Activated CD8-positive, alpha-beta memory T cell treated with anti-CD3 and anti-CD28 coated beads, Interleukin-2, amount 50 U/mL, for 4 hours (primary cell): ENCODE data around the gene EVL.
"Not testable (repeated sequence)": the region's sequence is repeated elsewhere in the genome, so short reads cannot be mapped to it uniquely, and the experiment has no call there.

Experiments
- DNase-seq: peaks from one replicate; pipeline ENCODE4 v3.0.0-alpha.2; 2020

EVL gene

DNA sequence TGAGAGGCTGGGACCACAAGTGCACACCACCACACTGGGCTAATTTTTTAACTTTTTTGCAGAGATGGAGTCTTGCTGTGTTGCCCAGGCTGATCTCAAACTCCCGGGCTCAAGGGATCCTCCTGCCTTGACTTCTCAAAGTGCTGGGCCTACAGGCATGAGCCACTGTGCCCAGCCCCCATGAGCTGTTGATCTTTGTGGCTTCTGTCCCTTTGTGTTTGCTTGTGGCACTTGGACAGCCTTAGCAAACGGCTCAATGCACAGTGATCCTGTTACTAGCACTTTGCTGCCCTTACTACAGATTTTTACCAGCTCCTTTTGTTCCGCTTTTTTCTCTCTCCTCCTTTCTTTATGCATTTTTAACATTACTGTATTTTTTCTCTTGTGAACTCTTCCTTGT is 25.3 kb upstream of the EVL start:
- DNase-seq, result no peak

DNA sequence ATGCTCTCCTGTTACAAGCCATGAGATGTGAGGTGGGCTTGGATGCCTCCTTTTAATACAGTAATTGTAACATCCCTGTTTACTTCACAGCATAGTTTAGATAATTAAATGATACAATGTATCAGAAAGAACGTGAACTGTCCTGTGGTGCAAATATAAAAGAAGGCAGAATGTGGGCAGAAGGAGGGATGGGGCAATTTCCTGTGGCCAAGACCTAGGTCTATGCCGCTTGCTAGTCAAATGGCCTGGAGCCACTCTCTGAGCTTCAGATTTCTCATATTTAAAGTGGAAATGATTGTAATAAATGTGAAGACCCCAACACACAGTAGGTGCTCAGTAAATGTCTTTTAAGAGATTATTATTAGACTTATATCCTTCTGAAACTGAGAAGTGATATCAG is 24.0 kb upstream of the EVL start:
- DNase-seq, result no peak

DNA sequence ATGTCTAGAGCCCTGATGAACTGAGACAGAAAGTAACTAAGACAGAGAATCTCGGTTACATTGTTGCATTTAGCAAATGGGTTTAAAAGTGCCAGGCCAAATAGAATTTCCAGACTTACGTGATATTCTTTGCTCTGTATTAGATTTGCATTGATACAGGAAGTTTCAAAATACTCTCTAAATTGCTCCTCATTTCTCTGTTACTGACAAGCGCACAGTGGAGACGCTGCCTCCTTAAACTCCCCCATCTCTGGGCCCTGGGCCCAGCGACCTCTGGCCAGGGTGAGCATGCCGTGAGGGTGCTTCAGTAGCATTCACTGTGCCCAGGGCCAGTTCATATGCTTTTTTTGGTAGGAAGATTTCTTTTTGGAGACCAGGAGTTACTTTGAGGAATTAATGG is 22.9 kb upstream of the EVL start:
- no peak for DNase-seq

DNA sequence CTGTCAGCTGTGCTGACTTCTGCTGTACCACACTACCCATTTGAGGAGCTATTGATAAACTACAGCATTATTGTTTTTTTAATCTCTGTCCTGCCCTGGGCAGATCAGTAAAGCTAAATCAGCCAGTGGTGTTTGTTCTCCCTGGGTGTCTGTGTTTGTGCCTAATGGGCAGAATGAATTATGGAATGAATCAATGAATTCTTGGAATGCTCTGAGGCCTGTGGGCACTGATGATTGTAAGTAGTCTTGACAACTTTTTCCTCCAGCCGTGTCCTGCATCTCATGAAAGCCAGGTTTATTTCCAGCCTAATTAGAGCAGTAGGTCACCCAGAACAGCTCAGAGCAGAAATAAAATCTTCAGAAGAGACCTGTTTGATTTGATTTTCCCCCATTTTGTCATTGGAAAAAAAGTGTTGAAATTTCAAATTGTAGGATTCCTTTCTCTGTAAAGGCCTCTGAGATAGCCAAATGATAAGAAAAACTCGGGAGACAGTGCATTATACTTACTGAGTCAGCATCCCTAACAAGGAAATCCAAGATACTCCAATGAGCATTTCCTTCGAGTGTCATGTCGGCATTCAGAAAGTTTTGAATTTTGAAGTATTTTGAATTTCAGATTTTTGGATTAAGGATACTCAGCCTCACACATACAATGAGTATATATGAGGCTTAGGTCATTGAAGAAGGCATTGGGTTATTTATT is 19.4 kb upstream of the EVL start:
- no peak for DNase-seq

DNA sequence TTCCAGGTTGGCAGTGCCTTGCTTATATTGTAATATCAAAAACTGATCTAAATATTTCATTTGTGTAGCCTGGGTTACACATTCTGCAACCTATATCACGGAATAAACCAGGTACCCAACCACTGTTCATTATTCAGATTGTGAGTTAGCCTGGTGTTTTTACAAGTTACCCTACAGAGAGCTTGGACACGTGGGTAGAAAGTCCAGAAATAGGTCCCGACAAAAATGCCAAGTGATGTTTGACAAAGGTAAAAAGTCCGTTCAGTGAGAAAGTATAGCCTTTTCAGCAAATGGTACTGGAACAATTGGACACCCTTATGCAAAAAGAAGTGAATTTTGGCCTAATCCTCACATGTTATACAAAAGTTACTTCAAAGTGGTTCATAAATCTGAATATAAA is 17.6 kb upstream of the EVL start:
- no peak for DNase-seq

DNA sequence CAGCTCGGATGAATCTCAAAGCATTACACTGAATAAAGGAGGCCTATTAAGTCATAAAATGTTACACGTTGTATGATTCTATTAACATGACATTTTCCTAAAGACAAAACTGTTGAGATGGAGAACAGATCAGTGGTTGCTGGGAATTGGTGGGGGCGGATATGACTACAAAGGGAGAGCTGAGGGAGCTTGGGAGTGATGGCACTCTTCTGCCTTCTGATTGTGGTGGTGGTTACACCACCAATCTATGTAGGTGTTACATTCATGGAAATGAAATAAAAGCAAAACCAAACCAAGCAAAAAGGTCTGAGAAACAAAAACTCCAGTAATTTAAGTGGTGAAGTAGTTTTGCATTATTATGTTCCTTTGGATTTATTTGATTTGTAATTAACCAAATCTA is 16.4 kb upstream of the EVL start:
- no peak for DNase-seq

DNA sequence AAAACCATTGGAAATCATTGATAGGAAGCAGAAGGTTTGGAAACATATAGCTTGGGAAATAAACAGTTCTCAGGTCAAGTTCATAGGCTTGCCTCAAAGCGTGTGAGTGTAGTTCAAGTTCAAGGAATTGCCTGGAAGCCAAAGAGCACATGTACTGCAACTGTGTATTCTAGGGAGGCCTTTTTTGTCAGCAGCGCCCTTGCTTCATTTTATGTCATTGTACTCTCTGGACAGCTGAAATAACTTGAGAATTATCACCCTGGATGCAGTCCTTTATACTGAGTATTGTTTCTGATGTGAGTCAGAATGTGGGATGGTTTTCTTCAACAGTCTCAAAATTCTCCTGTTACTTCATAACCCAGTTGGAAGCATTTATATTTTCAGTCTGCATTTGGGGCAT is 16.0 kb upstream of the EVL start:
- no peak for DNase-seq

DNA sequence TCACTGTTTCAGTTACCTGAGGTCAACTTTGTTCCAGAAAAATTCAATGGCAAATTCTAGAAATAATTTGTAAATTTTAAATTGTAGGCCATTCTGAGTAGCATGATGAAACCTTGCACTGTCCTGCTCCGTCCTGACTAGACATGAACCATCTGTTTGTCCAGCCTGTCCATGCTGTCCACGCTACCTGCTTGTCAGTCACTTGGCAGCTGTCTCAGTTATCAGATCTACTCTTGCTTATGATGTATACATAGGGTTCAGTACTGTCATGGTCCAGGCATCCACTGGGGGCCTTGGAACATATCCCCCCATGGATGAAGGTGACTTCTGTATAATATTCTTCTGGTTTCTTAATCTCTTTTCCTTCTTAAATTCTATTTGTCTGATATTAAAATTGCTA is 14.1 kb upstream of the EVL start:
- DNase-seq, result no peak

DNA sequence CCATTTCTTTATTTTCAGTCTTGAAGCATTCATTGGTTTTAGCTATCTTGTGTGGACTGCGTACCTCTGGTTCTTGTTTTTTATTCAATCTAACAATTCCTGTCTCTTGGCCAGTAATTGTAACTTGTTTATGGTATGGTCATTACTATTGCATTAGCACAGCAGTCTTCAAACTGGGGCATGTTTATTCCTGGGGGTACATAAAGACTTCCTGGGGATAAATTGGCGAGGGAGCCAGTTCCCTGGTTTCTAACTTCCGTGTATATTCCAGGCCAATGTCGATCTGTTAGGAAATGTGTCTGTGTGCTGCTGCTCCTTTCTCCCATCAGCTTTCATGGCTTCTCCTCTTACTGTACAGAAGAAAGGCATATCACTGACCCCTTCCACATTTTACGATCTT is 13.7 kb upstream of the EVL start:
- DNase-seq, result no peak

DNA sequence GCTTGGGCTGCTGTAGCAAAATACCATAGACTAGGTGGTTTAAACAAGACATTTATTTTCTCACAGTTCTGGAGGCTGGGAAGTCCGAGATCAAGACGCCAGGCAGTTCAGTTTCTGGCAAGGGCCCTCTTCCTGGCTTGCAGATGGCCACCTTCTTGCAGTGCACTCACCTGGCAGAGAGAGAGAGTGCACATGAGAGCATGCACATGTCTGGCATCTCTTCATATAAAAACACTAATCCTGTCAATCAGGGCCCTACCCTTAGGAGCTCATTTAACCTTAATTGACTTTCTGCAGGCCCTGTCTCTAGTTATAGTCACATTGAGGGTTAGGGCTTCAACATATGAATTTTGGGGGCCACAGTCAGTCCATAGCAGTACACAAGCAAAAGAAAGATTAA is 12.4 kb upstream of the EVL start:
- DNase-seq, result no peak

DNA sequence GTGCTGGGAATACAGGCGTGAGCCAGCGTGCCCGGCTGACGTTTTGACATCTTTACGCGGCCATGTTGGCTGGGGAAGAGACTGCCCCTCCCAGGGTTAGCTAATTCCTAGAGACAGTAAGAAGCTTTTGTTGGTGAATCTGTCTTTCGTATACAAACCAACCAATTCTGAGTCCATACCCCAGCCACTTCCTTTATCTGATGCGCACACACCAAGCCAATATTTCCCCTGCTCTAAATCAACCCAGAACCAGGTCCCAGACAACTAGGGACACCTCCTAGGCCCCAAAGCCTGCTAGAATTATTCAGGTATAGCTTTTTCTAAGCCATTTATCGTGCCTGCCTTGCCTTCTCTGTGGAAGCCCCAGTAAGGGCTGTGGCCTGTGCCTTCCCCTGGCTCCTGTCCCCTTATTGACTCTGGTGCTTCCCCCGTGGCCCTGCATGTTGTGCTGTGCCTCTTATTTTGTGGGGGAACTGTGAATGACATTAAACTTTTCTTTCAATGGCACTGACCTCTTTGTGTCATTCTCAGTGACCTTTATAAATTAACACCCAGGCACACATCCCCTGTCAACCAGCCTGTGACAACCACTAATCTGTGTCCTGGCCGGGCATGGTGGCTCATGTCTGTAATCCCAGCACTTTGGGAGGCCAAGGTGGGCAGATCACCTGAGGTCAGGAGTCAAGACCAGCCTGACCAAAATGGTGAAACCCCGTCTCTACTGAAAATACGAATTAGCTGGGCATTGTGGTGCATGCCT is 10.7 kb upstream of the EVL start:
- DNase-seq, result no peak

DNA sequence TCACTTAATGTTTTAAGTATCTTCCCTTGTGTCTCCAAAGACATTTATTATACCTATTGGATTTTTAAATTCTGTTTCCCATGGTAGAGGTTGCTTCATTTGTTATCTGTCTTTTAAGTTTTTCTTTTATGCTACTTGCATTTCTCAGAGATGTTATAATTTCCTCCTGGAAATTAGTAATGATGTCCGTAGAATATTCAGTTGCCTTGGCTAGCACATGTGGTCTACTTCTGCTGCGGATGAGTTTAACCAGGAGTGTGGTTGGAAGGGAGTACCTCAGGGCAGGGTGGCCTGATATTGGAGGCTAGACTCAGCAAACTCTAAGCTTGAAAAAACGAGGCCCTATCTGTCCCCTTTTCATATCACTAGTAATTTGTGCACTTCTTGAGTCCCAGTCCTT is 8.8 kb upstream of the EVL start:
- no peak for DNase-seq

DNA sequence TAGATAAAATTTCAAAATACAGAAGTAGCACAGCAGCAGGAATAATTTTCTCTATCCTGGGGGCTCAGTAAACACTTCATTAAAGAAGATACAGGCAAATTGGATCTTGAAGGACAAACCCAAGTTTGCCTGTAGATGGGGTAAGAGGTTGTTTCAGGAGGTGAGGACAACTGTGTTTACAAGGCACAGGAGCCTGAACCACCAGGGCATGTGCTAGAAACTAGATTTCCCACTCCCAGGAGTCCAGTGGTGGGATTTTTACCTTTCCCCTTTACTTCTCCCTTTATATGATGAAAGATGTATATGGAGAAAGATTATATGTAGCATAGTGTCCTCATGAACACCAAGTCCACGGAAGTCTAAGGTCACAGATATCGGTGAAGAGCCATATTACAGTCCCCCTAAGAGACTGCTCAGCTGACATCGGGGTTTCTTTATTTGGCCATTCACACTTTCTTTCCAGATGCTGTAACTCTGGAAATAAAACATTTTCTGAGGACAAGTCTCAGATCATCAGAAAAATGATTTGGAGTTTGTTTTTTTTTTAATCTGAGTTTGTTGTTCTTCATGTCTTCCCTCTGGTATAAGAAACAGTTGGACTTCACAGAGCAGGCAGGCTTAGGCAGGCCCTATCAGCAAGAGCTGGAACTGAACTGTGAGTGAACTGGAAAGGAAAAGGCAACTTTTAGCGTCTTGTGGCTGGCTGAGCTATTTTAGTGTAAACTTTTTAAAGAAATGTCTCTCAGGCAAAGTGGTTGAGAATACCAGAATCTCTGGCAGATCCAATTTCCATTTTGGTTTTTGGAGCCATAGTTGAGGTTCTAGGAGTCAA is 8.0 kb upstream of the EVL start:
- DNase-seq, result no peak

DNA sequence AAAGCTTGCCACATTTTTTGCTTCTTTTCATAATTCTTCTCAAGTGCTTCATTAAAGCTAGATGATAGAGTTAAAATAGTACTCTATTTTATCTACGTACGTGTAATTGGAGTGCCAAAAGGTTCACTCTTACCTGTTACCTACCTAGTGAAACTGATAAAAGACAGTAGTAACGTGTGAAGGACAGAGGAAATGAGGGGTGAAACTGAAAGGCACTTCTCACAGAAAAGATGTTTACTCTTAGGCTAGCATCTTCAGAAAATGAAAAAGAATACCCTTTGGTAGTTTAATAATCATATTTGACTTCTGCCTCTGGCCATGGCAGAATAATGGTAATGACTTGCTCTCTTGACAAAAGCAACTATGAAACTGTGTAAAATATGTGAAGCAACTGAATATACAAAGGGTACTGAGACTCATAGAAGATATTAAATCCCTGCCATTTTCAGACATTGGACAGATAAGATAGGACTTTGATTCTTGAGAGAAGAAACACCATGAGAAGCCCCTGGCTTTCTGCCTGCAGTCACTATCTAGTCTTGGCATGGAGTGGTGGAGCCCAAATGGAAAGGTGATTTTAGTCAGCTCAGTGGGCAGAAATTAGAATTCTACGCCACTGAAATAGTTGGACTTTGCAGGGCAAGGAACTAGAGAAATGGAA is 6.3 kb upstream of the EVL start:
- DNase-seq, result no peak

DNA sequence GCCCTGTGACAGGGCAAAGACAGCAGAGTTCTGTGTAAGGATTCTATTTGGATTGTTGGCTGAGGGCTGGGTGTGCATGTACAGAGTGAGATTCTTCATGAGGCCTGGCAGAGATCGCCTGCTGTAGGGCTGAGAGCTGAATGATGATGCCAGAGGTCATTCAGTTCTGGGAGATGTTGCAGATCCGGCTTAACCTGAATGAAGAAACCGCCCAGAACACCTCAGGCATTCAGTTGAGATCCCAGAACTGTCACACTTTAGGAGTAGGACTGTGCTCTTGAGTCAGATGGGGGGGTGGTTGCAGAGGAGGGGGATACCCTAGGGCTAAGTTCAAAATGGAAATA is 5.8 kb upstream of the EVL start:
- no peak for DNase-seq

DNA sequence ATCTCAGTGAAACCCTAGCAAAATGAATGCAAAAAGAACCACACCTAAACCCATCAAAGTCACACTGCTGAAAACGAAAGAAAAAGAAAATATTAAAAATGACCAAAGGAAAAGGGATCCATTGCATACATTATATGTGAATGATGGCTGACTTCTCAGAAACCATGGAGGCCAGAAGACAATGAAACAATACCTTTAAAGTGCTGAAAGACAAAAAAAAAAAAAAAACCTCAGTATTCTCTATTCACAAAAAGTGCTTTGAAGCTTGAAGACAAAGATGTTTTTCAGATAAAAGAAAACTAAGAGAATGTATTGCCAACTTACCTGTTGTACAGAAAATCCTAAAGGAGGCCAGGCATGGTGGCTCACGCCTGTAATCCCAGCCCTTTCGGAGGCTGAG is 4.5 kb upstream of the EVL start:
- no peak for DNase-seq

DNA sequence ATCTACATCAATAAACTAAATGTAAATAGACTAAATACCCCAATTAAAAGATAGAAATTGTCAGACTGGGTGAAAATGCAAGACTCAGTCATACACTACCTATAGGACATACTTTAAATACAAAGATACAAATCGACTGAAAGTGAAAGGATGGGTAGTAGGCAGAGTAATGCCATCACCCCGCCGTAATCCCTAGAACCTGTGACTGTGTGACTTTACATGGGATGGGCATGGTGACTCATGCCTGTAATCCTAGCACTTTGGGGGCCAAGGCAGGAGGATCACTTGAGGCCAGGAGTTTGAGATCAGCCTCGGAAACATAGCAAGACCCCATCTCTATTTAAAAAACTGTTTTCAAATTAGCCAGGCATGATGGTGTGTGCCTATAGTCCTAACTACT is 2.6 kb upstream of the EVL start:
- no peak for DNase-seq

DNA sequence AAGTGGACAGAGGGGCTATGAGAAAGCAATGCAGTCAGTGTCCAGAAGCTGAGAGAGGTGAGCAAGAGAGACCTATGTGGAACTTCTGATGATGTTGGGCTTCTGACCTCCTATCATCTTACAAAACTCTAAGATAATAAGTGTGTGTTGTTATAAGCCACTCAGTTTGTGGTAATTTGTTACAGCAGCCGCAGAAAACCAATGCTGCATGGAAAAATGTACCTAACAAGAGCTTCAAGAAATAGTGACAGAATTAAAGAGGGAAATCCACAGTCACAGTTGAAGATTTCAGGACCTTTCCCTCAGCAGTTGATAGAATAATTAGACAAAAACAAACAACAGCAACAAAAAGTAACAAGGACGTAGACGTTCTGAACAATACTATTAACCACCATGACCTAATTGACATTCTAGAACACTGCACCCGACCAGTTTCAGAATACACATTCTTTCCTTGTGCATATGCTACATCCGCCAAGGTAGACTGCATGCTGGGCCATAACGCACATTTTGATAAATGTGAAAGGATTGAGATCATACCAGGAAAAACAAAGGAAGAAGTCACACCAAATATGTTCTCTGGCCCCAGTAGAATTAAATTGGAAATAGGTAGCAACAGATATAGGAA is 1.8 kb upstream of the EVL start:
- no peak for DNase-seq

DNA sequence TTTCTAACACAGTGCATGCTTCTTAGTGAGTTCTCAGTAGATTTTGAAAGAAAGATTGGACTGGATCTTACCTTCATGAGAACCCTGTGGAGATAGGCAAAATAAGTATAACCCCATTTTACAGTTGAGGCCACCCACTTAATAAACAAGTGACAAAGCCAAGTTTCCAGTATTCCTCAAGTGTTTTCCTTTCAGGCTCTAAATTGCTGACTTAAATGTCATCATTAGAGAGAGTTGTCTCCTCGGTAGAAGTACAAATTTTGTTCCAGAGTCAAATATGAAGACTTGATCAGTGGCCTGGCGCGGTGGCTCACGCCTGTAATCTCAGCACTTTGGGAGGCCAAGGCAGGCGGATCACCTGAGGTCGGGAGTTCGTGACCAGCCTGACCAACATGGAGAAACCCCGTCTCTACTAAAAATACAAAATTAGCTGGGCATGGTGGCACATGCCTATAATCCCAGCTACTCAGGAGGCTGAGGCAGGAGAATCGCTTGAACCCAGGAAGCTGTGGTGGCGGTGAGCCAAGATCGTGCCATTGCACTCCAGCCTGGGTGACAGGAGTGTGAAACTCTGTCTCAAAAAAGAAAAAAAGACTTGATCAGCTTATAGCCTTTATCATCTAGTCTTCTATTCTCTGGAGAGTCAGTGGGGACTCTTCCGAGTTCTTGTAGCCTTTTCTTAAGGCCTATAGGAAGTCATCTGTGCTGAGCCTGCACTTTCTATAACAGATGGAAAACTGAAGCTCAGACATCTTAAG is 708 bp upstream of the EVL start:
- DNase-seq, result not testable (repeated sequence)

DNA sequence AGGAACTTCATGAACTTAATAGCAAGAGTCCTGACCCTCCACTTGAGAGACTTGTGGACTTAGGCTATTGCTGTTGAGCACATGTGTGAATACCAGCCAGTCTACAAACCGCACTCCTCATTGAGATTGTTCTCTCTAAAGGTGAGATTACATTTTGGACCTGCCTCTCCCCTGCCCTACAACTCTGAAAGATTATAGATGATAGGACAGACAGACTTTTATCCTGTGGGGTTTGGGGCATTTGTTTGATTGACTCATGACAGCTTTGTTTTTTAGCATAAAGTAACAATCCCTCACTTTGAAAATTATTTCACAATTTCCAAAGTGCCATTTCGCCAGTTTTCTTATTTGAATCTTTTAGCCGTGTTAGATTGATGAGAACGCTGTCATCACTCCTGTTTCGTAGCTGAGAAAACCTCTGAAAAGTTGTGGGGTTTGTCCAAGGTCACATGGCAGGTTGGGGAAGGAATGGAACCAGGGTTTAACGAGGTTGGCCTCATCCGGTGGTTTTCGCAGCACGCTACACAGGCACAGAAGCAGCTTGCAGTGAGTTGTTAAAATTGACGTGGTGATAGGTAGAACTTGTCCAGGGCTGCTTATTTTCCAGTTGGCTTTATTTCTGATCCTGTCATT is 836 bp downstream of the EVL start:
- DNase-seq, result peak; percentile 73

DNA sequence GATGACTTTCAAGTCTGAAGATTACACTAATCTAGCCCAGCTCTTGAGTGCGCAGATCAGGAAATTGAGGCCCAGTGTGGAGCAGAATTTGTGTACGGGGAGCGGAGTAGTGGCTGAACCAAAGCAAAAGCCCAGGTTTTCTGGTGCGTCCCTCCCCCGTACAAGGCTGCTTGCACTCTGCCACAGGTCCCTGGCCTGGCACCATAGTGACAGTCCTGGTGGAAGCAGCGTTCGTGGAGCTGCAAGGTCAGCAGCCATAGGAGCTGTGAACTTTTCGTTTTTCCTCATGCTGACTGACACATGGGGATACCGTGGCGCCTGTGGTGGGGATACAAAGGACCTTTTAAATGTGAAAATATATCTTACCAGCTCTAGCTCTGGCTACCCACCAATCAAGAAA is 1.7 kb downstream of the EVL start:
- DNase-seq, result no peak

DNA sequence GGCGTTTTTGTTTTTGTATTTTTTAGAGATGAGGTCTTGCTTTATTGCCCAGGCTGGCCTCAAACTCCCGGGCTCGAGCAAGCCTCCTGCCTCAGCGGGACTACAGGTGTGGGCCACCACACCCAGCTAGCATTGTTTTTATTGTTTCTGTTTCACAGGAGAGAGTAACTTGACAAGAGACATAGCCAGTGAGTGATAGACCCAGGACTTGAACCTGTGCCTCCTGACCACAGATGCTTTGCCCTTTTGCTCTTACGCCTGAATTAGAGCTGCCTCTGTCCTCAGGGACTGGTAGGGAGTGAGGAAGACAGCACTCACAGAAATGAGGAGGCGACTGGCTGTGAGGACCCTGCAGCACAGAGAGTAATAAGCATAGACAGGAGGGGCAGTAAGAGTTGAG is 2.3 kb downstream of the EVL start:
- no peak for DNase-seq
